ENCODE data around the gene MAGEA8. TPM values are rescaled to one million over a fixed set of nuclear protein-coding genes. Genes with fewer than 3 reads are reported as not detected.
"Not testable (repeated sequence)": the region's sequence is repeated elsewhere in the genome, so short reads cannot be mapped to it uniquely, and the experiment has no call there.

MAGEA8 gene
- total and polyA plus RNA-seq, 10 of the 15 experiments (the other 5 are each of a cell fraction or from before 2014, with no cell fraction given), result 0.06 to 0.20 (median 0.13) TPM; not detected in 7

GRCh38 chrX:149923836-149924235, 42.9 kb downstream of the MAGEA8 start:
- in situ Hi-C loops (cut with MboI); BruUV-seq (replicated peaks); ATAC-seq; H3K36me3 ChIP-seq (ENCODE audit: control insufficient read depth in 2 of 2, insufficient read depth in 2 of 2, low read length in 1 of 2); H3K4me3 ChIP-seq; intact Hi-C loops (cut with micrococcal nuclease; ENCODE audit: unreplicated experiment); DNase-seq (ENCODE audit: low read depth, low spot score); H3K9me3 ChIP-seq (replicated peaks; ENCODE audit: control insufficient read depth, insufficient read depth, low read length); H3K79me2 ChIP-seq (ENCODE audit: control insufficient read depth, insufficient read depth, low read length); H4K20me1 ChIP-seq (ENCODE audit: control insufficient read depth, insufficient read depth); FAIRE-seq; CTCF ChIA-PET; H3K4me1 ChIP-seq (ENCODE audit: control insufficient read depth, insufficient read depth, low read length); H2AFZ ChIP-seq (ENCODE audit: control insufficient read depth, low read depth, low read length); H3K27me3 ChIP-seq (replicated peaks in 1 of 2; ENCODE audit: control insufficient read depth in 2 of 2, insufficient read depth in 2 of 2, low read length in 1 of 2); H3K27ac ChIP-seq (ENCODE audit: control insufficient read depth, insufficient read depth); RAD21 ChIA-PET (ENCODE audit: unreplicated experiment); SMC1A ChIA-PET (ENCODE audit: uncharacterized antibody, unreplicated experiment); H3K4me2 ChIP-seq (ENCODE audit: control insufficient read depth, insufficient read depth); H3K9ac ChIP-seq (ENCODE audit: control insufficient read depth, insufficient read depth, low read length); POLR2A ChIA-PET: not testable (repeated sequence)
- WGBS (ENCODE audit: insufficient coverage, insufficient replicate concordance, low lambda C conversion rate, missing lambda C conversion rate), result no CpG with 5 or more reads among the region's 4 CpGs

- H3K27ac ChIP-seq (ENCODE audit: control insufficient read depth, insufficient read depth); H3K36me3 ChIP-seq (ENCODE audit: control insufficient read depth in 2 of 2, insufficient read depth in 2 of 2, low read length in 1 of 2); H3K27me3 ChIP-seq (replicated peaks in 1 of 2; ENCODE audit: control insufficient read depth in 2 of 2, insufficient read depth in 2 of 2, low read length in 1 of 2); H3K4me3 ChIP-seq; DNase-seq (ENCODE audit: low read depth, low spot score); ATAC-seq; H4K20me1 ChIP-seq (ENCODE audit: control insufficient read depth, insufficient read depth); H2AFZ ChIP-seq (ENCODE audit: control insufficient read depth, low read depth, low read length); H3K9me3 ChIP-seq (replicated peaks; ENCODE audit: control insufficient read depth, insufficient read depth, low read length); CTCF ChIA-PET; H3K9ac ChIP-seq (ENCODE audit: control insufficient read depth, insufficient read depth, low read length); BruUV-seq (replicated peaks); H3K79me2 ChIP-seq (ENCODE audit: control insufficient read depth, insufficient read depth, low read length); SMC1A ChIA-PET (ENCODE audit: uncharacterized antibody, unreplicated experiment); in situ Hi-C loops (cut with MboI); RAD21 ChIA-PET (ENCODE audit: unreplicated experiment); H3K4me1 ChIP-seq (ENCODE audit: control insufficient read depth, insufficient read depth, low read length); H3K4me2 ChIP-seq (ENCODE audit: control insufficient read depth, insufficient read depth); FAIRE-seq; intact Hi-C loops (cut with micrococcal nuclease; ENCODE audit: unreplicated experiment); POLR2A ChIA-PET: not testable (repeated sequence)
- WGBS (ENCODE audit: insufficient coverage, insufficient replicate concordance, low lambda C conversion rate, missing lambda C conversion rate), result no CpG with 5 or more reads among the region's 5 CpGs
Observed at GRCh38 chrX:149924434-149924833, 43.5 kb downstream of the MAGEA8 start.

GRCh38 chrX:149927245-149927963, 46.4 kb downstream of the MAGEA8 start:
- BruUV-seq (replicated peaks); POLR2A ChIA-PET; CTCF ChIA-PET: not testable (repeated sequence)

GRCh38 chrX:149927964-149928258, 46.9 kb downstream of the MAGEA8 start:
- not testable (repeated sequence) for BruUV-seq (replicated peaks)

More at GRCh38 chrX:149927245-149927963, 46.4 kb downstream of the MAGEA8 start:
- intact Hi-C loops (cut with micrococcal nuclease; ENCODE audit: unreplicated experiment); H3K79me2 ChIP-seq (ENCODE audit: control insufficient read depth, insufficient read depth, low read length); SMC1A ChIA-PET (ENCODE audit: uncharacterized antibody, unreplicated experiment); H3K4me1 ChIP-seq (ENCODE audit: control insufficient read depth, insufficient read depth, low read length); FAIRE-seq; H3K36me3 ChIP-seq (ENCODE audit: control insufficient read depth in 2 of 2, insufficient read depth in 2 of 2, low read length in 1 of 2); RAD21 ChIA-PET (ENCODE audit: unreplicated experiment); H3K27me3 ChIP-seq (replicated peaks in 1 of 2; ENCODE audit: control insufficient read depth in 2 of 2, insufficient read depth in 2 of 2, low read length in 1 of 2); H4K20me1 ChIP-seq (ENCODE audit: control insufficient read depth, insufficient read depth); in situ Hi-C loops (cut with MboI); H3K4me3 ChIP-seq; H2AFZ ChIP-seq (ENCODE audit: control insufficient read depth, low read depth, low read length); H3K9ac ChIP-seq (ENCODE audit: control insufficient read depth, insufficient read depth, low read length); DNase-seq (ENCODE audit: low read depth, low spot score); H3K4me2 ChIP-seq (ENCODE audit: control insufficient read depth, insufficient read depth); H3K9me3 ChIP-seq (replicated peaks; ENCODE audit: control insufficient read depth, insufficient read depth, low read length); H3K27ac ChIP-seq (ENCODE audit: control insufficient read depth, insufficient read depth): not testable (repeated sequence)
- WGBS (ENCODE audit: insufficient coverage, insufficient replicate concordance, low lambda C conversion rate, missing lambda C conversion rate), result no CpG with 5 or more reads among the region's 8 CpGs
- peak; percentile 75 for ATAC-seq

More at GRCh38 chrX:149927964-149928258, 46.9 kb downstream of the MAGEA8 start:
- H3K4me3 ChIP-seq; H3K36me3 ChIP-seq (ENCODE audit: control insufficient read depth in 2 of 2, insufficient read depth in 2 of 2, low read length in 1 of 2); DNase-seq (ENCODE audit: low read depth, low spot score); H3K4me1 ChIP-seq (ENCODE audit: control insufficient read depth, insufficient read depth, low read length); RAD21 ChIA-PET (ENCODE audit: unreplicated experiment); intact Hi-C loops (cut with micrococcal nuclease; ENCODE audit: unreplicated experiment); H2AFZ ChIP-seq (ENCODE audit: control insufficient read depth, low read depth, low read length); H3K79me2 ChIP-seq (ENCODE audit: control insufficient read depth, insufficient read depth, low read length); H4K20me1 ChIP-seq (ENCODE audit: control insufficient read depth, insufficient read depth); H3K4me2 ChIP-seq (ENCODE audit: control insufficient read depth, insufficient read depth); H3K9me3 ChIP-seq (replicated peaks; ENCODE audit: control insufficient read depth, insufficient read depth, low read length); SMC1A ChIA-PET (ENCODE audit: uncharacterized antibody, unreplicated experiment); FAIRE-seq; POLR2A ChIA-PET; H3K27me3 ChIP-seq (replicated peaks in 1 of 2; ENCODE audit: control insufficient read depth in 2 of 2, insufficient read depth in 2 of 2, low read length in 1 of 2); H3K9ac ChIP-seq (ENCODE audit: control insufficient read depth, insufficient read depth, low read length); in situ Hi-C loops (cut with MboI); CTCF ChIA-PET; H3K27ac ChIP-seq (ENCODE audit: control insufficient read depth, insufficient read depth): not testable (repeated sequence)
- no CpG with 5 or more reads among the region's 1 CpG for WGBS (ENCODE audit: insufficient coverage, insufficient replicate concordance, low lambda C conversion rate, missing lambda C conversion rate)
- ATAC-seq, result peak; percentile 75
